A172 (cell line): ENCODE measurements around the gene HTATIP2. TPM values are rescaled to one million over a fixed set of nuclear protein-coding genes. Genes with fewer than 3 reads are reported as not detected.
A peak's percentile ranks its signal among the peaks of the same experiment; 100 is the strongest.
"Not testable (repeated sequence)": the region's sequence is repeated elsewhere in the genome, so short reads cannot be mapped to it uniquely, and the experiment has no call there.

ENCODE experiments used
- DNase-seq: peaks from one replicate; pipeline ENCODE4 v3.0.0-alpha.2; 2015; ENCODE audit warnings: low spot score
- total RNA-seq: library from RNA; depleted of rRNA; stranded (reverse); fragments of >200 nt; shearing (Covaris generic); gene quantifications from 2 replicates; pipeline ENCODE4 v1.2.3, GENCODE V29; 2014; rRNA removed

Gene HTATIP2
- total RNA-seq: 29.0 and 36.9 TPM in 2 replicates

- DNase-seq: no peak
These were observed at the start of gene HTATIP2 for GRCh38 chr11:20363500-20364340. Gene HTATIP2, plus strand, starts transcription at chr11:20363714. Its CDS starts 524 bp downstream, at chr11:20364238.

- no peak for DNase-seq
These were observed 47.7 kb upstream of the HTATIP2 start for GRCh38 chr11:20315800-20316199.

- no peak for DNase-seq
These were observed 42.3 kb upstream of the HTATIP2 start for GRCh38 chr11:20321177-20321576.

GRCh38 chr11:20327377-20327935, 36.1 kb upstream of the HTATIP2 start:
- no peak for DNase-seq

- DNase-seq: no peak
These were observed 27.5 kb upstream of the HTATIP2 start for GRCh38 chr11:20336056-20336455.

- DNase-seq: peak; percentile 41
These were observed 25.9 kb upstream of the HTATIP2 start for GRCh38 chr11:20337526-20338154.

DNA sequence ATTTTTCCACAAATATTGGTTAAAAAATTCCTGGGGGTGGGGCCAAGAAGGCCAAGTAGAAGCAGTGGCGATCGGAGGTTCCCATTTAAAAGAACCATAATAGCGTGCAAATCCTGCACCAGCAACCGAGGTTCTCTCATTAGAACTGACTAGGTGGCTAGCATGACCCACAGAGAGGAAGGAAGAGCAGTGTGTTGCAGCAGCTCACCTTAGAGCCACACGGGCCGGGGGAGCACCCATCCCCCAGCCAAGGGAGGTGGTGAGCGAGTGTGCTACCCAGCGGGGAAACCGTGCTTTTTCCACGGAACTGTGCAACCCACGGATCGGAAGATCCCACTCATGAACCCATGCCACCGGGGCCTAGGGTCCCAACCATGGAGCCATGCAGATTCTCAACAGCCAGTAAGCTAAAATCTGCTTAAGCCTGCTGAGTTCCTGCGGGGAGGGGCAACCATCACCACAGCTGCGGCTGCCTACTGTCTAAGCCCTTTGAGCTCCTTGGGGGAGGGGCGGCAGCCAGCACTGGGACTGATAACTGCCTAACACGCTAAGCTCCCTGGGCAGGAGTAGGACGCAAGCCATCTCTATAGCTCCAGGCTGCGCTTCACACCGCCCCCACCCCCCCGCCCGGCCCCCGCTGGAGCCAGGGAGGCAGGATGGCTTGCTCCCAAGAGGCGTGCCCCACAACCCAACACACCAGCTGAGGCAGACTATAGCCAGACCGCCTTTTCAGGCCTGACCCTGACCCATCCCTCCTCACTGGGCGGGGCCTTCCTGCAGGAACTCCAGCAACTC, 21.0 kb upstream of the HTATIP2 start:
- no peak for DNase-seq

DNA sequence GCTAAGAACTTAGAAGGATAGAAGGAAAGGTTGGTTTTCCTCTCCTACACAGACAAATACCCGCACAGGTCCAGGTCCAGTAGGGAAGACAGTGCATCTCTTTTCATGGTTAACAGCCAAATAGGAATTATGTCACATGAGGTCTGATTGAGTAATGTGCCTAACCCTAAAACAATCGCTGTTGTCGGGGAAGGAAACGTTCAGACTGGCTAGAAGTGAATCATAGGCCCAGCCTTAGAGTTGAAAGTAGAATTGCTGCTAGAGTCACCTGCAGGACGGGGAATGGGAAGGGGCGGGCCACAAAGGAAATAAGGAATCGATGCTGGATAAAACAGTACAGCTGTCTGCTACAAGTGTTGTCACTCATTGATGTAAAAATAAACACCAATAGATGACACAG, 12.4 kb upstream of the HTATIP2 start:
- DNase-seq: no peak

DNA sequence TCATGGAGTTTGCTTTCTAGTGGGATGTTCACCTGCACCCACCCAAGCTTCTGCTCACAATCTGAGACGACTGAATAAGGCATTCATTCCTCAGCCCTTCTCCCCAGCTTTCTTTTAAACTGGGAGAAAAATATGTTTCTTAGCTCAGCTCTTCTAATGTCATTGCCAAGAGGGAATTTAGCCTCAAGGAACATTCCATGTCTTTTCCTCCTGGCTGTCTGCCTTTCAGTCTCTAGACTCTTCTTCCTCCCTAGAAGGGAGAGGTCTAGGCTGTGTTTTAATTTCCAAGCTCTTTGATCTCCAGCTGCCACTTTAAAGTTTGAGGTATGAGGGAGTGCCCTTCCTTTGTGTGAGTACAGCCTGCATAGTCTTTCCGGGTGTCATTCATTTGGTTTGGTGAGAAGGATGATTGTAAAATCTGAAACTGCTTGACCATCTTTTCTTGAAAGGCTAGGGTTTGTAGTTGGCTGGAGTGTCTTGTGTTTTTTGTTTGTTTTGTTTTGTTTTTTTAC, 11.7 kb upstream of the HTATIP2 start:
- DNase-seq: no peak

- DNase-seq: peak; percentile 42
These were observed 9.6 kb upstream of the HTATIP2 start for GRCh38 chr11:20353829-20354434.

GRCh38 chr11:20355221-20356219, 8.0 kb upstream of the HTATIP2 start:
- DNase-seq: peak; percentile 44

GRCh38 chr11:20357150-20357549, 6.4 kb upstream of the HTATIP2 start:
- no peak for DNase-seq

GRCh38 chr11:20360650-20361049, 2.9 kb upstream of the HTATIP2 start:
- DNase-seq: peak; percentile 53

GRCh38 chr11:20362481-20362880, 1.0 kb upstream of the HTATIP2 start:
- DNase-seq: no peak

DNA sequence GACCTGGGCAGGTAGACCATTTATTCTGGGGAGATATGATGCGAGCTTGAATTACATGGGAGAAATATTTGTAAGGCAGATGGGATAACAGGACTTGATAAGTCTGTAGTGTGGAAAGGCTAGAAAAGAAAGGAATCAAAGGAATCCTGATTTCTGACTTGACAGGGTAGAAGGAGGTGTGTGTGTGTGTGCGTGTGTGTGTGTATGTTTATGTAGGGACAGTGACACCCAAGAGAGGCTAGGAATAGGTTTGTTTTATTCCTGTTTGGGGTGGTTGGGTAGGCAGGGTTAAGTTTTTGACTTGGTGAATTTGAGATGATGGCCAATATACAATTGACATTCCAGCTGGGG, 390 bp upstream of the HTATIP2 start:
- no peak for DNase-seq

DNA sequence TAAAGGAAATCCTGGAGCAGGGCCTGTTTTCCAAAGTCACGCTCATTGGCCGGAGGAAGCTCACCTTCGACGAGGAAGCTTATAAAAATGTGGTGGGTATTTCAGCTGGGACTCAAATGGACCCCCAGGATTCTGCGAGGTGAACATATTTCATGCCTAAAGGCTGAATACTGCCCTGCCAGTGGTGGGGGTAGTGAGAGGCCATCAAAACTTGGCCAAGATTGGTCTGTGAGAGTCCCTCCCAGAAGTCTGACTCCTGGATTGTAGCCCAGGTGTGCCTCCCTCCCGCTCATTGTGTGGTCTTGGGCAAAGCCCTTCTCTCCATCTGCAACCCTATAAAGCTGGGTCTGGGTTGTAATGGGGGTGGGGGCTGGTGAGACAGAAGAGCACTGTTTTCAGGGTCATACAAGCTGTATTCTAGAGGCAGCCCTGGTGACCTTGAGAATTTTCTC, 853 bp downstream of the HTATIP2 start:
- no peak for DNase-seq

DNA sequence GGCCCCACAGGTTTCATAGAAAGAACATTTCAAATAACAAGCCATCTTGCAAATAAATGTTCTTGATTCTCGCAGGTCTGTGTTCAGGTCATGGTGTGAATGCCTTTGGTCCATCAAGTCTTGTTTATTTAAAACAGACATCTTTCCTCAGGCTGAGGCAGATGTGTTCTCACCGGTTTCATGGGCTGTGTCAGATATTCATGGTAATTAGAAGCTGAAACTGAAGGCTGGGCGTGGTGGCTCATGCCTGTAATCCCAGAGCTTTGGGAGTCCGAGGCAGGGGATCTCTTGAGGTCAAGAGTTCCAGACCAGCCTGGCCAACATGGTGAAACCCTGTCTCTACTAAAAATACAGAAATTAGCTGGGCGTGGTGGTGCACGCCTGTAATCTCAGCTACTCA, 2.0 kb downstream of the HTATIP2 start:
- DNase-seq: not testable (repeated sequence)

- DNase-seq: peak; percentile 92
These were observed 3.9 kb downstream of the HTATIP2 start for GRCh38 chr11:20367313-20367948.

DNA sequence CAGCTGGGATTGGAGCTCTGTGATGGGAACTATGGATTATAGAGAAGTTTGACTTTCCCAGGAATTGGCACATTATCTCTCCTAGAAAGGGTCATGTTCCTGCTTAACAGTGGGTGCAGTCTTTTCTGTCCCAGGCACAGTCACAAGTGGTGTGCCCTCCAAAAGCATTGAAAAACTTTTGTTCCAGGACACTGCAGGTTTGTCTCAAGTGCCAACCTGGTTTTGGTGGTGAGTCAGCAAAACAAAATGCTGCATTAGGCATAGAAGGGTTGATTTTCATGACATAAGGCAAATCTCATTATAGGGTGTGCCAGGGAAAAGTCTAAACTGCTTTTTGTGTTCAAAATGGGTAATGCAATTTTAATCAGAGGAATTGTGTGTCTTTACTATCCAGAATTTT, 4.9 kb downstream of the HTATIP2 start:
- peak; percentile 35 for DNase-seq

DNA sequence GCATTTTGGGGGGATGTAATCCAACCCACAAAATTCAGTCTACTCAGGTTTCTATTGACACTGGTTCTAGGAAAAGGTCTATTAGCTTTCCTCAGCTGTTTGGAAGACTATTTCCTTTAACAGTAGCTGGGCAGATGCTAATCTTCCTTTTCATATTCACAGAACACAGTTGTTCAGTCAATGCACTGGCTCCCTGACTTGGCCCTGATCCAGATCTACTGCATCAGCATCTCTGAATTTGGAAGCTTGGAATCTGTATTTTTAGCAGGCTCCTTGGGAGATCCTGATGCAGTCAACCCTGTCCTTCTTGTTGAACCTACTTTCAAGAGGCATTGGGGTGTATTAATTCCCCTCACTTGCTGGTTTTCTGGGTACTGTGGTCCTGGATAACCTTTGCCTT, 6.3 kb downstream of the HTATIP2 start:
- DNase-seq: no peak
